SU-DHL-6 (cell line): ENCODE measurements around the gene PIGZ.
A peak's percentile ranks its signal among the peaks of the same experiment; 100 is the strongest.

Experiments used
- H2AFZ ChIP-seq: fragments of 200-600 bp; sonication (generic); 2 replicates; pipeline ENCODE4 v1.6.1; 2014; ENCODE audit warnings: low read depth, mild to moderate bottlenecking, moderate library complexity, mixed read lengths, antibody characterized with exemption, low read length; ENCODE audit not compliant: severe bottlenecking
- H3F3A ChIP-seq: fragments of 200-600 bp; shearing (Covaris generic); 2 replicates; pipeline ENCODE4 v1.6.0; 2016; ENCODE audit warnings: antibody characterized with exemption, mild to moderate bottlenecking; ENCODE audit not compliant: insufficient read depth
- H3K27ac ChIP-seq: fragments of 200-600 bp; sonication (generic); 2 replicates; pipeline ENCODE4 v1.5.1; 2016; ENCODE audit warnings: low read depth, mild to moderate bottlenecking, low read length, moderate library complexity, mixed read lengths
- H3K27me3 ChIP-seq: fragments of 200-600 bp; sonication (generic), shearing (Covaris generic); 2 replicates; pipeline ENCODE4 v1.6.0; 2014; ENCODE audit warnings: mild to moderate bottlenecking, low read length
- H3K36me3 ChIP-seq: fragments of 200-600 bp; sonication (generic); 2 replicates; pipeline ENCODE4 v1.6.1; 2014; ENCODE audit warnings: mild to moderate bottlenecking, low read length, mixed read lengths
- H3K4me2 ChIP-seq: fragments of 300-600, 200-600 bp; shearing (Covaris generic), sonication (generic); 2 replicates; pipeline ENCODE4 v1.6.0; 2014; ENCODE audit warnings: low read length, low read depth, mild to moderate bottlenecking; ENCODE audit not compliant: poor library complexity, severe bottlenecking
- H3K4me3 ChIP-seq: fragments of 200-600 bp; sonication (generic); 2 replicates; pipeline ENCODE4 v1.5.1; 2014; ENCODE audit warnings: antibody characterized with exemption, low read length, mild to moderate bottlenecking, mixed read lengths; ENCODE audit not compliant: insufficient read depth, poor library complexity, severe bottlenecking
- H3K79me2 ChIP-seq: fragments of 200-600 bp; sonication (generic); 2 replicates; pipeline ENCODE4 v1.6.1; 2014; ENCODE audit warnings: mild to moderate bottlenecking, low read length, moderate library complexity; ENCODE audit not compliant: insufficient read depth
- H3K9ac ChIP-seq: fragments of 200-600 bp; sonication (generic); 2 replicates; pipeline ENCODE4 v1.7.0; 2014; ENCODE audit warnings: mild to moderate bottlenecking, low read length
- H3K9me2 ChIP-seq: fragments of 200-600 bp; sonication (generic); replicated peaks from 2 replicates; pipeline ENCODE4 v1.6.1; 2014; ENCODE audit warnings: low read length; ENCODE audit not compliant: insufficient read depth
- H3K9me3 ChIP-seq: fragments of 200-600 bp; sonication (generic); 2 replicates; pipeline ENCODE4 v1.6.1; 2014; ENCODE audit warnings: low read length, mixed read lengths; ENCODE audit not compliant: insufficient read depth
- H4K20me1 ChIP-seq: fragments of 200-600 bp; sonication (generic); 2 replicates; pipeline ENCODE4 v1.6.1; 2014; ENCODE audit warnings: low read depth, mild to moderate bottlenecking, antibody characterized with exemption, low read length, moderate library complexity, mixed read lengths
- EZH2phosphoT487 ChIP-seq: fragments of 200-600 bp; sonication (generic), shearing (Covaris generic); conservative IDR thresholded peaks from 2 replicates; pipeline ENCODE4 v1.6.1; 2018; ENCODE audit warnings: mild to moderate bottlenecking, antibody characterized with exemption, low read length, moderate library complexity, mixed read lengths
- TF ChIP-seq, protein P1 (sequence below): fragments of 200-600 bp; sonication (generic); IDR thresholded peaks from one replicate; pipeline ENCODE4 v1.5.1; 2017; ENCODE audit warnings: antibody characterized with exemption, mild to moderate bottlenecking, low read length, moderate library complexity; ENCODE audit not compliant: insufficient read depth, poor library complexity, severe bottlenecking

PIGZ gene

GRCh38 chr3:196990601-196991007 lies 22.0 kb upstream of the PIGZ start:
- no peaks in the 10 kb centered on the region for H4K20me1 ChIP-seq
- no peaks in the 10 kb centered on the region for H3K79me2 ChIP-seq
- H3K4me3 ChIP-seq, result no peak overlapping the region
- H3K4me2 ChIP-seq, result no peak overlapping the region
- no peak overlapping the region for H2AFZ ChIP-seq
- H3K9me3 ChIP-seq, result no peaks in the 10 kb centered on the region
- no peak overlapping the region for H3K9ac ChIP-seq
- H3K27me3 ChIP-seq, result no peaks in the 10 kb centered on the region
- no peaks in the 10 kb centered on the region for H3K36me3 ChIP-seq
- no peaks in the 10 kb centered on the region for H3K9me2 ChIP-seq
- H3F3A ChIP-seq, result no peaks in the 10 kb centered on the region
- H3K27ac ChIP-seq, result no peak overlapping the region
- TF ChIP-seq, protein P1, sequence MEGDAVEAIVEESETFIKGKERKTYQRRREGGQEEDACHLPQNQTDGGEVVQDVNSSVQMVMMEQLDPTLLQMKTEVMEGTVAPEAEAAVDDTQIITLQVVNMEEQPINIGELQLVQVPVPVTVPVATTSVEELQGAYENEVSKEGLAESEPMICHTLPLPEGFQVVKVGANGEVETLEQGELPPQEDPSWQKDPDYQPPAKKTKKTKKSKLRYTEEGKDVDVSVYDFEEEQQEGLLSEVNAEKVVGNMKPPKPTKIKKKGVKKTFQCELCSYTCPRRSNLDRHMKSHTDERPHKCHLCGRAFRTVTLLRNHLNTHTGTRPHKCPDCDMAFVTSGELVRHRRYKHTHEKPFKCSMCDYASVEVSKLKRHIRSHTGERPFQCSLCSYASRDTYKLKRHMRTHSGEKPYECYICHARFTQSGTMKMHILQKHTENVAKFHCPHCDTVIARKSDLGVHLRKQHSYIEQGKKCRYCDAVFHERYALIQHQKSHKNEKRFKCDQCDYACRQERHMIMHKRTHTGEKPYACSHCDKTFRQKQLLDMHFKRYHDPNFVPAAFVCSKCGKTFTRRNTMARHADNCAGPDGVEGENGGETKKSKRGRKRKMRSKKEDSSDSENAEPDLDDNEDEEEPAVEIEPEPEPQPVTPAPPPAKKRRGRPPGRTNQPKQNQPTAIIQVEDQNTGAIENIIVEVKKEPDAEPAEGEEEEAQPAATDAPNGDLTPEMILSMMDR, result no peak
- TF ChIP-seq EZH2phosphoT487, result no peak

- H3K9me2 ChIP-seq, result no peaks in the 10 kb centered on the region
- H3K4me2 ChIP-seq, result no peak overlapping the region
- no peaks in the 10 kb centered on the region for H3K9me3 ChIP-seq
- no peaks in the 10 kb centered on the region for H4K20me1 ChIP-seq
- no peaks in the 10 kb centered on the region for H3K36me3 ChIP-seq
- no peaks in the 10 kb centered on the region for H3K79me2 ChIP-seq
- no peak overlapping the region for H3K9ac ChIP-seq
- no peaks in the 10 kb centered on the region for H3K27me3 ChIP-seq
- no peak overlapping the region for H3K27ac ChIP-seq
- no peaks in the 10 kb centered on the region for H3F3A ChIP-seq
- TF ChIP-seq, protein P1, result no peak
- TF ChIP-seq EZH2phosphoT487, result no peak
- no peak overlapping the region for H2AFZ ChIP-seq
- H3K4me3 ChIP-seq, result no peak overlapping the region
These were observed 21.2 kb upstream of the PIGZ start for GRCh38 chr3:196989721-196990262.

- Histone ChIP-seq H3K27ac (no peak overlapping the region), H4K20me1 (no peaks in the 10 kb centered on the region), H3K4me2 (no peak overlapping the region), H3K4me3 (no peak overlapping the region), H3K9me3 (0 out of 2 replicates have a peak, but pooled peaks cover 2% of the 10 kb centered on the region), H3K27me3 (no peaks in the 10 kb centered on the region), H3K9me2 (no peaks in the 10 kb centered on the region), H2AFZ (no peak overlapping the region), H3F3A (no peaks in the 10 kb centered on the region), H3K36me3 (no peaks in the 10 kb centered on the region), H3K79me2 (no peaks in the 10 kb centered on the region), H3K9ac (no peak overlapping the region)
- no peak for TF ChIP-seq EZH2phosphoT487
- TF ChIP-seq, protein P1, result peak; percentile 17
These were observed 19.8 kb upstream of the PIGZ start for GRCh38 chr3:196988241-196989029.
